AG20443 (cell line): Measurements from ENCODE around the gene ARMC9.

Experiments used
- DNase-seq: peaks from one replicate; pipeline ENCODE4 v3.0.0; 2012; ENCODE audit warnings: low spot score, mixed read lengths

ARMC9 gene

DNA sequence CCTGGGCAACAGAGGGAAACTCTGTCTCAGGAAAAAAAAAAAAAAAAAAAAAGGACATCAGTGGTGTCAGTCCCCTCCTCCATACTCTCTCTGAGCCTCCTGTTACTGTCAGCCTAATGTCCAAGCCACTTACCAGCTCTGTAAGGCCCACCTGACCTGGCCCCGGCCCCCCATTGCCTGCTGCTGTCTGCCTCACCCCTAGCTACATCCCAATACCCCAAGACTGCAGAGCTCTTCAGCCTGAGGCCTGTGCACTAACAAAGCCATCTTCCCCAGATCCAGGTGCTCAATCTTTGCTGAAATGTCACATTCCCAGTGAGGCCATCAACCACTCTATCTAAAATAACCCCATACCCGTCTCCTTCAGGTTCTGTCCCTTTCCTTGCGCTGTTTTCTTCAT is 5.7 kb downstream of the ARMC9 start:
- DNase-seq, result no peak

DNA sequence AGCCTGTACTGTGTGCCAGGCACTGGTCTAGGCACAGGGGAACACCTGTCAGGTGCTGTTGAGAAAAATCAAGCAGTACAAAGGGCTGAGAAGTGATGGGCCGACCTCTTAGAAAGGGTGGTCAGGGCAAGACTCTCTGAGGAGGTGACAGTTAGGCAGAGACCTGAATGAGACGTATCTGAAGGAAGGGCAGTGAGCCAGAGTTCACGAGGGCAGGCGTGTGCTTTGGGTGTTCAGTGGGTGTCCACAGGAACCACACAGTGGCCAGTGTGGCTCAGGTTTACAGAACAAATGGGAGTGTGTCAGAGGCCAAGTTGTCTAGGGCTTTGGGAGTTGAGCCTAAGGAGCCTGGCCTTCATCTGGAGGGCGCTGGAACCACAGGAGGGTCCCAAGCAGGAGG is 6.2 kb downstream of the ARMC9 start:
- no peak for DNase-seq

DNA sequence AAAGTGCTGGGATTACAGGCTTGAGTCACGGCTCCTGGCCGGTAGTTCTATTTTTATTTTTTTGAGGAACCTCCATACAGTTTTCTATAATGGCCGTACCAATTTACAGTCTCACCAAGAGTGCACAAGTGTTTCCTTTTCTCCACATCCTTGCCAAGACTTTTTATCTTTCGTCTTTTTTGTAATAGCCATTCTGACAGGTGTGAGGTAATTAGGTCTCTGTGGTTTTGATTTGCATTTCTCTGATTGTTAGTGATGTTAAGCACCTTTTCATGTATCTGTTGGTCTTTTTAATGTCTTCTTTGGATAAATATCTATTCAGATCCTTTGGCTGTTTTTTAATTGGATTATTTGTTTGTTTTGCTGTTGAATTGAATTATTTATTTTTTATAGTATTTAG is 9.3 kb downstream of the ARMC9 start:
- DNase-seq, result no peak

DNA sequence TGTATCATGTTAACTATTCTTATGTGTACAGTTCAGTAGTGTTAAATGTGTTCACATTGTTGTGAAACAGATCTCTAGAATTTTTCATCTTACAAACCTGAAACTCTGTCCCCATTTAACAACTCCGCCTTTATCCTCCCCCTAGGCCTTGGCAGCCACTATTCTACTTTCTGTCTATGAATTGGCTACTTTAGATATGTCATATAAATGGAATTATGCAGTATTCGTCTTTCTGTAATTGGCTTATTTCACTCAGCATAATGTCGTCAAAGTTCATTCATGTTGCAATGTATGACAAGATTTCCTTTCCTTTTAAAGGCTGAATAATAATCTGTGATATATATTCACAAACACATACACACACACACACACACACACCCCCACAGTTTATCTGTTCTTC is 12.4 kb downstream of the ARMC9 start:
- DNase-seq, result no peak

DNA sequence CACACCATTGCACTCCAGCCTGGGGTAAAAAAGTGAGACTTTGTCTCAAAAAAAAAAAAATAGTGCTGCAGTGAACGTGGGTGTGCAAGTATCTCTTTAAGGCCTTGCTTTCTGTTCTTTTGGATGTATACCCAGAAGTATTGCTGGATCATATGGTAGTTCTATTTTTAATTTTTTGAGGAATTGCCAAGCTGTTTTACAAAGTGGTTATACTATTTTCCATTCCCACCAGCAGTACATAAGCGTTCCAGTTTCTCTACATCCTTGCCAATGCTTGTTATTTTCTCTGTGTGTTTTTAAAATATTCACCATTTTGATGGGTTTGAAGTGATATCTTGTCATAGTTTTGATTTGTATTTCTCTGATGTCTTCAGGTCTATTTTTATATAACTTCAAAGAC is 13.1 kb downstream of the ARMC9 start:
- no peak for DNase-seq

DNA sequence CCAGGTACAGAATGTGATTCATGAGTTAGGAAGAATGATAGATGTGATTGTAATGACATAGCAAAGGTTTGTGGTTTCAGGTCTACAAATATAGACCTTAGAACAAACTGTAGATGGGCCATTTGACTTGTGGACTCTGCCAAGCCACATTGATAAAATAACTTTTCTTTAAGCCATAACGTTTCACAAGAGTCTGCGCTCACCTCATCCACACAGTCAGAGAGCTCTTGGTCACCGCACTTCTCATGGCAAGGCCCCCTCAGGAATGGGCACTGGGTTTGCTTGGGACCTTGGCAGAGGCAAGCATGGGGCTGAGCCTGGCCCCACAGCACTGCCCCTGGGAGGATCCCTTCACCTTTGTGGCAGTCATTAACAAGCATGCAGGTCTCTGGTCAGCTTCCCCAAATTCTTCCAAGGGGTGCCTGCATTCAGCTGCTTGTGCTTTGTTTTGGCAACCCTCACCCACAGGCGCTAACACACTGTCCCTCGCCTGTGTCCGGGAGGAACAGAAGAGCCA is 14.0 kb downstream of the ARMC9 start:
- no peak for DNase-seq

DNA sequence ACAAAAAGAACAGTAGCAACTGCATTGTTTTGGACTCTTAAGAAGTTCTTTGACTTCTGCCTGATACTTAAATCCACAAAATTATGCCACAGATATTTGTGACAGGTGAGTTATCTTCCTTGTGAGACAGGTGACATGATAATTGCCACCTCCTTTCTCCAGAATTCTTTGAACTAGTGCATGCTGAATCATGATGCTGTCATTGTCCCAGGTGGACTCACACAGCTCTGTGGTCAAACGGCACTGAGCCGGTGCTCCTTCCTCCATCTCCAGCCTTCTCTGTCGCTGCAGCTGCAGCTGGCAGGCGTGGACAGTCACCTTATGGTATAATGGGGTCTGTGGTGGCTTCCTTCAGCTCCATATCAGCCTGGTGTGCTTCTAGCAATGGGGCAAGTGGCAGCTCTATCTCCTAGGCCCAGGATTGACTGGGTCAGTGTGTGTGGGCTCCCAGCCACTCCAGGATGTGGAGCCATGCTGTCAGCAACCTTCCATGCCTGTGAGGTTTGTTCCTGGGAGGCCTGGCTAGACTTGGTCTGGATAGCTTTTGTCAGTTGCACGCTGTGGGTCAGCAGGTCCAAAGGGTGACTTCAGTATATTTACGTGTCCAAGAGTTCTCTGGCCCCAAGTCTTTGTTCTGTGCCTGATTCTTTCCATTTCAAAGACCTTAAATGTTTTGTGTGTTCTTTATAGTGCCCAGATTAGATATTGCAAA is 15.7 kb downstream of the ARMC9 start:
- no peak for DNase-seq

DNA sequence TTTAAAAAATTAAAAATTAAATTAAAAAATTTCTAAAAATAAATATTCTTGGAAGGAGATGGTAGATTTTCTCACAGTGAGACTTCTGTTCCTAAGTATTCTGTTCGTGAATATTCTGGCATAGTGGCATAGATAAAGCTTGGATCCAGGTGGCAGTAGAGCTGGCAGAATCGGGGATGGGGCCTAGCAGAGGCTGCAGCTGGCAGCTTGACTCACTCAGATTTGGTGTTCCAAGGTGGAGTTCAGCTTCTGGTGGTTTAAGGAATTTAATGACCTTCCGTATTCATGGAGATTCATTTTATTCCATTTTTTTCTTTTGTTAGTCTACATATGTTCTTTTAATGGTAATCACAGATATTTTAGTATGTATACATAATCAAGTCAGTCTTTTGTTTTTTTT is 19.9 kb downstream of the ARMC9 start:
- DNase-seq, result no peak

DNA sequence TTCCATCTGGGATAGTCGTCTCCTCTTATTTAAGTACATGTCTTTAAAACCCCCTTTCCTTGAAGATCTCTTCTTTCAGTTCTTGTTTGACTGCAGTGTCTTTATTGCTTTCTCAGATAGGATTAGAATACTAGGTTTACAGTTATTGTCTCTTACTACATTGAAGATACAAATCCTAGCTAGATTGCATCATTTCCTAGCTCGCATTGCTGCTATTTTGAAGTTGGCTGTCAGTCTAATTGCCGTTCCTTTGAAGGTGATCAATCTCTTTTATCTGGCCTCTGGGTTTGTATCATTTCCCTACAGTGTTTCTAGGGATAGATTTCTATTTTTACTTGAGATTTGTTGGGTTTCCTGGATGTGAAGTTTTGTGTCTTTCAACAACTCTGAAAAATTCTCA is 20.9 kb downstream of the ARMC9 start:
- DNase-seq, result no peak

DNA sequence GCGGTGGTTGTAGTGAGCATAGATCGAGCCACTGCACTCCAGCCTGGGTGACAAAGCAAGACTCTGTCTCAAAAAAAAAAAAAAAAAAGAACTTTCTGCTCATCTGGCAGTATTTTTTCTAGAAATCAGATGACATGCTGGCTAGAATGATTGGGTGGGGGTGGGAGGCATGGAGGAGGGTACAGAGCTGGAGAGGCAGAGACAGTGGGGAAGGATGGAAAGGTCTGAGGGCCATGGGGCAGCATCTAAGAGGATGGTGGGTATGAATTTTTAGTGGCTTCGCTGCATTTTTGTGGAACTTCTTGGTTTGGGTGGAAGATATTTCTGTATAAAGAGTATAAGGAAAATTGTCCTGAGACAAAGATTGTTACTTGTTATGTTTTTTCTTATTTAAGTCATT is 23.3 kb downstream of the ARMC9 start:
- no peak for DNase-seq

DNA sequence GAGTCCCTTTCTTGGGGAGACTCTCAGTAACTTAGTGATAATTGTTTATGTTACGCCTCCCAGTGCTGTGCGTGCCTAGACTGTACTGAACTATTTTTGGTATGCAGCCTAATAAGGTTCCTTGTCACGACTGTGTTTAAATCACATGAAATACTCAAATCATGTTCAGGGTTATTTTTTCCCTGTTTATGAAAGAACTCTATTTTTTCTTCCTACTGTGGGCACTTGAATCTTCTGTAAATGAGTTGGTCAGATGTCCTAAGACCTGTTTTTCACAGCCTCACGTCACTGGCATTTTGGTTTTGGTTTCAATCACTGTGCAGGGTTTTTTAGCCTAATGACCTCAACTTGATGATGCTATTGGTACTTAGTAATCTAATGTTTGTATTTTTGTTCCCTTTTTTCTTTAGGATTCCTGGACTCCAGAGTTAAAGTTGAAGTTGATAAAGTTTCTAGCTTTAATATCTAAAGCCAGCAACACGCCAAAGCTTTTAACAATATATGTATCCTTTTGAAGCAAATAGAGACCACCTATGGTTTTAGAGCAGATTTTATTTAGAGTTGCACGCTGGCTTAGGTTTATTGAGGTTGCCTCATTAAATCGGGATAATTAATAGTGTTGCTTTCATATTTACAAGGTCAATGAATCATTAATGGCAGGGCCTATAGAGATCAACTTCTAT is 24.0 kb downstream of the ARMC9 start:
- peak; percentile 40 for DNase-seq

DNA sequence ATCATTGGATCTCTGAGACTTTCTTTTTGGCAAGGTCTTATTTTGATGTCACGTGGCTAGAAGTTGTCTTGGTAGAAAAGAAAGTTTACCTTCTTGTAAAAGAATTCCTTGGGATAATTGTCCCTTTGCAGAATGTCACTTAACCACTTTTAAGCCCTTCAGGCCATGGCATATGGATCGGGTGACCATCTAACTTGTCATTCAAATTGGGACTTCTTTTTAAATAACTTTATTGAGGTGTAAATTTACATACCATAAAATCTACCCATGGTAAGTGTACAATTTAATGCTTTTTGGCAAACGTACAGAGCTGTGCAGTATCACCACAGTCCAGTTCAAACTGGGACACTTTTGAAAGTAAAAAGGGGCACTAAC is 24.6 kb downstream of the ARMC9 start:
- no peak for DNase-seq

DNA sequence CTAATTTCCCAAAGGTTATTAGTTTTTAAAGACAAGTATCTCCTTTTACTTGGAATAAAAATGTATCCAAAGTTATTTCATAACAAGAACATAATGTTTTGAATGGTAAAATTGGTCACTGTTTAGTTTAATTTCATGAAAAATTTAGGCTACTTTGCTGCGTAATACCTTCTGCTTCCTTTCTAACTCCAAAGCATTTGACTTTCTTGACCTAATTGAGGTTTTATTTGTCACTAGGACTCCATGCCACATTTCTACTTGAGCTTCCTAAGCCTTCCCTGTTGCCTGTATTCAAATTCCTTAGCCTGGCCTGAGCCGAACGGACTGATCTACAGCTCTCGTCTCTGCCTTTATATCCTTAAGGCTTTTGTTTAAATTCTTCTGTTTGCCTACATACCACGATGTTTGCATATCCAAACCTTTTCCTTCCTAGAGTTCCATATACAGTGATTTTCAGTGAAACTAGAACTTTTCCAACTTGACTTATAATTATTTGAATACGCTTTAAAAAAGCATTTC is 25.1 kb downstream of the ARMC9 start:
- no peak for DNase-seq

DNA sequence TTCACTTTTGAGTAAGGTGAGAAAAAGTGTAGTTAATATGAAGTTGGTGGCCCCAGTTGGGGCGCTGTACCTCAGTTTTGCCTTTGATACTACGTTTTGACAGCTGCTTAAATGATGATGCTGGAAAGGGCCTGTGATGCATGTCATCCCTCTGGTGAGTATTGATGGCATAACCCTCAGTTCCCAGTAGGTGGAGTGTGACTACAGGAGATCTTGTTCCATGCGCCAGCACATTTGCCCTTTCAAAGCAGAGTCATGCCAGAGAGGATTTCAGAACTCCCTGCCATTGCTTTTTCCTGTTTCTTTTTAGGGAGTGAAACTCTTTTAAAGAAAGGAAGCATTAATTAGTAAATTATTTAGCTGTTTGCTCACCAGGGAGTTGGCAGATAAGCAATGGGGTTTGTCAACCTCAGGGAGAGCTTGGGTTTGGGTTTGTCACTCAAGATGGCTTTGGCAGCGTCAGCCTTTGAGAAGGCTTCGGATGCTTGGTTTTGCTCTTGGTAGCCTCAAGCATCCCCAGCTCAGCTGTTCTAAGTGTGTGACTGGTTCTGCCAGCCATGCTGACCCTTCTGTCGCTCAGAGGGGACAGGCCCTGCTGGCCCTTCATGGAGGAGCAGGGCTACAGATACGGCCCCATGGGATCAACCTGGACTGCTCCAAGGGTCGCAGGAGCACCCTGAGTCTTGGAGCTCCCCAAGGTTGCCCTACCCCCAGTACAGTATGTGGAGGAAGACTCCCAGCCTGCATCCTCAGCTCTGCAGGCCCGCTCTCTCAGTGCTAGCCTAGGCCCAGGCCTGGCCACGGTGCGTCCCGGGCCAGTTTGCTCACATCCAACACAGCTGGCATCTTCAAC is 29.1 kb downstream of the ARMC9 start:
- peak; percentile 93 for DNase-seq

DNA sequence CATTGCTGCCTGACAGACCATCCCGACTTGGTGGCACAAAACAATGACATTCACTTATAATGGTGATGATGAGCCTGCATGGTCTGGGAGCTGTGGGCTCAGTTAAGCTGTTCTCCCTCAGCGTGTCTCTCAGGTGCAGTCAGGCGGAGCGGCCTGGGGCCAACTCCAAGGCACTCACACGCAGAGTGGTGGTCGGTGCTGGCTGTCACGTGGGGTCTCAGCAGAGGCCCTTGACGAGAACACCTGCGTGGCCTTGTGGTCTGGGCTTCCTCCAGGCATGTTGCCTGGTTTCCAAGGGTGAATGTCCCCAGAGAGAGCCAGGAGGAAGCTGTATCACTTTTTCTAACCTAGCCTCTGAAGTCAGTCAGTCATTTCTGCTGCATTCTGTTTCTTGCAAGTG is 29.8 kb downstream of the ARMC9 start:
- DNase-seq, result no peak

DNA sequence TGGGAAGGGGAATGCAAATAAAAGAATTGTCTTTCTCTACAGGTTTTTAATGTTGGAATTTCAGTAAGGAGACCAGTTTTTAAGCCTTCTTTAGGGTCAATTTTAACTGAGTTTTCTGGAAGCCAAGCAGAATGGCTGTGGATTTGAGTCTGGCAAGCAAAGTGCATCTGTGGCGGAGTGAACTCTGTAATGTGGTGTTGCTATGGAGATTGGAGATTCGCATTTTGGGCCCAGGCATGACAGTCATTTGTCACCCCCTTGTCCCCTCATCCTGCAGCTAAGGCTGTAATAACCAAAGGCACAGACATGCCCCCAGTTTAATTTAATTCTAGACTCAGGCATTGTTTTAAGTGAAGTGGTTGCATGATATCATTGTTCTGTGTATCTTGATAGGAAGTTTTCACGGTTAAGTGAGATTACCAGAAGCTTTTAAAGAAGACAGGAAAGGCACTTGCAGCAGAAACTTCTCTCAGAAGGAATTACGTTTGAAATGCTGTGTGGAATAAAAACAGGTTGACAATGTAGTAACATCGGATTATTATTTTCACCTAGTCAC is 30.6 kb downstream of the ARMC9 start:
- DNase-seq, result no peak

DNA sequence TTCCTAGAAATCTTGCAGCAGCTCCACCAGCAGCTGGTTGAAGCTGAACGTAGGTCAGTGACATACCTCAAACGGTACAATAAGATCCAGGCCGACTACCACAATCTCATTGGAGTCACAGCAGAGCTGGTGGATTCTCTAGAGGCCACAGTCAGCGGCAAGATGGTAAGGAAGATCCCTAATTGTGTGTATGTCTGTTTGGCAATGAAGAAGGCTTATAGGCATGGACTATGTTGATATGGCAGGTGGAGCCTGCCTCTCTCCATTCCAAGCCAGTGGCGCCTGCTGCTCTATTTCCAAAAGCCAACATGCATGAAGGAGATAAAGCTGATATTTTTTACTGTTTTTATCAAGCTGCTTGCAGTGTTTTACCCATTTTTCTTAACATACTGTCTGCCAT is 36.8 kb downstream of the ARMC9 start:
- no peak for DNase-seq

DNA sequence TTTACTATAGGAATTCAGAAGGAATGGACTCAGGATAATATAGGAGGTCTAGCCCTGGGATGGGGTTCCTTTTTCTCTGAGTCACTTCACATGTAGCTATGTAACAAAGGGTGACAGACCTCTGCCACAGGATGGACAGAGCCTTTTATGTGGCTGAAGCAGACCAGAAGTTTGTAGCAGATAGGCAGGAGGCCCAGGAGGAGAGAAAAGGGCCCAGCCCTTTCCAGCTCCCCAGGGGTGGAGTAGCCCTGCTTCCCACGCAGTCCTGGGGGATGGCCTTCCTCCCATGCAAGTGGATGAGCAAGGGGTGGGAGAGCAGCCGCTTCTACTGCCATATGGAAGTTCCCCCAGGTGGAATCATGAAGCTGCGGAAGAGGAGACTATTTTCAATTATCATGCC is 40.3 kb downstream of the ARMC9 start:
- DNase-seq, result no peak

DNA sequence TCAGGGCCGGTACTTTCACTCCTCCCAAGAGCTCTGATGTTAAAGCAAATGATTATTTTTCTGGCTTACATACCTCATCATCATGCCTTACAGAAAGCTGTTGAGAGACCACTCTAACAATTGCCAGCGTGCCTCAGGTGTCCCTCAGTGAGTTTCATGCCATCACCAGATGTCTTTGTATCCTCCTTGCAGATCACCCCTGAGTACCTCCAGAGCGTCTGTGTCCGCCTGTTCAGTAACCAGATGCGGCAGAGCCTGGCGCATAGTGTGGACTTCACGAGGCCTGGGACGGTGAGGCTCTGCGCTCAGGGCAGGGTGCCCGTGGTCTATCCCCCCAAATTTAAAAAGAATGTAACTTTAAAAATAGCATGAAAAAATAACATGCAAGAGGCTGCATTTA is 41.3 kb downstream of the ARMC9 start:
- no peak for DNase-seq

DNA sequence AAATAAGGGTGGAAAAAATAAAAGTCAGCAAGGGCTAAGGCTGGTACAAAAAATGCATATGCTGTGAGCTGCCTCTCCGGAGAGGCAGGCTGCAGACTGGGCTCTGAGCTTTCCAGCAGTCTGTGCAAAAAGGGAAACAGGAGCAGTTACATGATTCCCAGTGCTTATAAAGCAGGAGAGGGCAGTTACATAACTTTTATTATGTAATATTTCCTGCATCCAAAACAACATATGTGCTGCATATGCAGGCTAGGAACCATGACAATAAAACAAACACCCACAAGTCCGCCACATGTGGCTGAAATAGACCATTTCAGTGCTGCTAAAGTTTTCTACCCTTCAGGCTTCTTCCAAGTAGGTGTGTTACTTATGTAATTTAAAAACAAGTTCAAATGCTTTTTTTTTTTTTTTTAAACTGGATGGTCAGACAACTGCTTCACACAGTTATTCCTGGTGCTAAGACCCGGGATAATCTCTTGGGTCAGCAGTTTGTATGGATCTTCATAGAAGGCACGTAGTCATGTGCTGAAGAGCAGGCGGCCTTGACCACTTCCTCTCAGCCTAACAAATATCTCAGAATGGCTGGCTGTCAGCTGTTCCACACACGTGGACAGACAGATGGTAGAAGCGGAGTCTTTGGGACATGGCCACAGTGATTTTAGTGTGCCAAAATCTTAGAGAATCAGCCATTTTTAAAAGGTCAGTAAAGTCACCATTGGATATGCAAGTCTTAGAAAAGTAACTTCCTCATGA is 43.5 kb downstream of the ARMC9 start:
- no peak for DNase-seq

DNA sequence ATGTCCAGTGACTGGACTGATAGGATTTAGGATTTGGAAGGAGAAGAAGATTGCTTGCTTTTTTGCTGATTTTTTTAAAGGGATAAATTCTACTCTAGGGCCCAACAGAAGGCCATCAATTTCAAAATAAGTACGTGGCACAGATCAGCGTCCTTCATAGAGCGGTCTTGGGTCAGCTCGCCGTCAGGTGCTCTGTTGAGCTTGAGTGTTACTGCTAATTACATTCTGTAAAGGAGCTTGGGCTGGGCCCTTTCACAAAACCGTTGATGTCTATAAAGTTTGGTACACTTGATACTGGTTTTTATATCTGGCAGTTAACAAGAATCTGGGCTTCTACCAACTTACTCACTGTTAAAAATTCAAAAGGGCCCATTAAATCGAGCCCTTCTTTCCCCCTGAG is 45.4 kb downstream of the ARMC9 start:
- DNase-seq, result no peak
